ENCODE results near the gene ADD2.
"Not testable (repeated sequence)": the region's sequence is repeated elsewhere in the genome, so short reads cannot be mapped to it uniquely, and the experiment has no call there.

Gene ADD2

DNA sequence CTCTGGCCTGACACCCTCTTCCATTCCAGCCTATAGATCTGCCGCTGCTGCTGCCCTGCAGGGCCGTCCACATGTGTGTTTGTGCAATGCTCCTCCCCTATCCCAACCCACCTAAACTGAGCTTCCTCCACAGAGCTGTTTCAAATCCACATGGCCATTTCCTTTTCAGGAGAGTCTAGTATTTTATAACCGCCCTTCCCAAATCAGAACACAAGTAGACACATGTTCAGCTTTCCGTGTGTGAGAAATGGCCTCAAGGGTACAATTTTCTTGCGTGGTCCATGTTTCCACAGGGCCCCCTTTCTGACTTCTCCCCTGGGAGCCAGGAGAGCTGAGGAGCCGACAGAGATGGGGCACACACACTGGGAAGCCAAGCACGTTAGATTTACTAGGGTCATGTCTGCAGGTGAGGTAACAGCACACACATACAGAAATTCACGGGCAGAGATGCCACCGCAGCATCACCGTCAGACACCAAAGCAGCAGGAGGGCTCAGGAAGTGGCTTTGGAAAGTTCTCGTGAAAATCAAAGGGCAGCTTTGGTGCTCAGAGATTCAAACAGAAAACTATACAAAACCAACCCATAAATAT is 111.5 kb downstream of the ADD2 start:
- Histone ChIP-seq H3K36me3 (ENCODE audit: control insufficient read depth, low read depth, low read length) (peaks cover under 1% of the 10 kb centered on the region), H3K9me3 (ENCODE audit: control insufficient read depth, low read depth, low read length) (no peaks in the 10 kb centered on the region), H3K4me1 (ENCODE audit: control insufficient read depth, low read depth, low read length) (peaks cover 11% of the 10 kb centered on the region), H3K4me3 (ENCODE audit: low read length) (no peak overlapping the region), H3K27me3 (ENCODE audit: control insufficient read depth, insufficient read depth, low read length) (peaks cover 24% of the 10 kb centered on the region), H3K27ac (ENCODE audit: low read length) (no peak overlapping the region), H3K9ac (ENCODE audit: low read length) (no peak overlapping the region)

GRCh38 chr2:70655786-70656185 is 112.2 kb downstream of the ADD2 start:
- Histone ChIP-seq H3K27ac (ENCODE audit: low read length) (no peak overlapping the region), H3K36me3 (ENCODE audit: control insufficient read depth, low read depth, low read length) (no peaks in the 10 kb centered on the region), H3K9ac (ENCODE audit: low read length) (no peak overlapping the region), H3K4me3 (ENCODE audit: low read length) (no peak overlapping the region), H3K27me3 (ENCODE audit: control insufficient read depth, insufficient read depth, low read length) (peaks cover 29% of the 10 kb centered on the region), H3K4me1 (ENCODE audit: control insufficient read depth, low read depth, low read length) (peaks cover 11% of the 10 kb centered on the region), H3K9me3 (ENCODE audit: control insufficient read depth, low read depth, low read length) (no peaks in the 10 kb centered on the region)

GRCh38 chr2:70655211-70655610 is 112.8 kb downstream of the ADD2 start:
- peaks cover 11% of the 10 kb centered on the region for H3K4me1 ChIP-seq (ENCODE audit: control insufficient read depth, low read depth, low read length)
- not testable (repeated sequence) for H3K4me3 ChIP-seq (ENCODE audit: low read length); H3K9ac ChIP-seq (ENCODE audit: low read length); H3K27ac ChIP-seq (ENCODE audit: low read length); H3K9me3 ChIP-seq (ENCODE audit: control insufficient read depth, low read depth, low read length); H3K36me3 ChIP-seq (ENCODE audit: control insufficient read depth, low read depth, low read length)
- peaks cover 29% of the 10 kb centered on the region for H3K27me3 ChIP-seq (ENCODE audit: control insufficient read depth, insufficient read depth, low read length)

GRCh38 chr2:70651727-70652126 is 116.3 kb downstream of the ADD2 start:
- no peaks in the 10 kb centered on the region for H3K36me3 ChIP-seq (ENCODE audit: control insufficient read depth, low read depth, low read length)
- peaks cover 29% of the 10 kb centered on the region for H3K27me3 ChIP-seq (ENCODE audit: control insufficient read depth, insufficient read depth, low read length)
- no peak overlapping the region for H3K27ac ChIP-seq (ENCODE audit: low read length)
- no peak overlapping the region for H3K4me3 ChIP-seq (ENCODE audit: low read length)
- no peaks in the 10 kb centered on the region for H3K4me1 ChIP-seq (ENCODE audit: control insufficient read depth, low read depth, low read length)
- H3K9me3 ChIP-seq (ENCODE audit: control insufficient read depth, low read depth, low read length): no peaks in the 10 kb centered on the region
- no peak overlapping the region for H3K9ac ChIP-seq (ENCODE audit: low read length)

DNA sequence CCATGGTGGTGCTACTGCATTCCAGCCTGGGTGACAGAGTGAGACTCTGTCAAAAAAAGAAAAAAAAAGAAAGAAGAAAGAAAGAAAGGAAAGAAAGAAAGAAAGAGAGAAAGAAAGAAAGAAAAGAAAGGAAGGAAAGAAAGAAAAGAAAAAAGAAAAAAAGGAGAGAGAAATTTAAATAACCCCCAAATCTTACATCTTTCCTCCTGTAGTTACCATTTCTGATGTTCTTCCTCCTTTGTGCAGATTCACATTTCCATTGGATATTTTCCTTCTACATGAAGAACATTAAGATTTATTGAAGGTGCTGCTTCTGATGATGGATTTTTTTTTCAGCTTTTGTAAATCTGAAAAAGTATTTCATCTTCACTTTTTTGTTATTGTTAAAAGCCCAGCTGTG is 117.0 kb downstream of the ADD2 start:
- H3K36me3 ChIP-seq (ENCODE audit: control insufficient read depth, low read depth, low read length): no peaks in the 10 kb centered on the region

GRCh38 chr2:70648961-70649360 is 119.0 kb downstream of the ADD2 start:
- H3K9ac ChIP-seq (ENCODE audit: low read length): no peak overlapping the region
- no peaks in the 10 kb centered on the region for H3K9me3 ChIP-seq (ENCODE audit: control insufficient read depth, low read depth, low read length)
- H3K27me3 ChIP-seq (ENCODE audit: control insufficient read depth, insufficient read depth, low read length): peaks cover 23% of the 10 kb centered on the region
- H3K4me1 ChIP-seq (ENCODE audit: control insufficient read depth, low read depth, low read length): no peaks in the 10 kb centered on the region
- H3K36me3 ChIP-seq (ENCODE audit: control insufficient read depth, low read depth, low read length): no peaks in the 10 kb centered on the region
- no peak overlapping the region for H3K27ac ChIP-seq (ENCODE audit: low read length)
- no peak overlapping the region for H3K4me3 ChIP-seq (ENCODE audit: low read length)

More for the DNA sequence above, 117.0 kb downstream of the ADD2 start:
- Histone ChIP-seq H3K4me1 (ENCODE audit: control insufficient read depth, low read depth, low read length) (no peaks in the 10 kb centered on the region), H3K27me3 (ENCODE audit: control insufficient read depth, insufficient read depth, low read length) (peaks cover 29% of the 10 kb centered on the region), H3K9ac (ENCODE audit: low read length) (no peak overlapping the region), H3K4me3 (ENCODE audit: low read length) (no peak overlapping the region), H3K27ac (ENCODE audit: low read length) (no peak overlapping the region), H3K9me3 (ENCODE audit: control insufficient read depth, low read depth, low read length) (no peaks in the 10 kb centered on the region)

DNA sequence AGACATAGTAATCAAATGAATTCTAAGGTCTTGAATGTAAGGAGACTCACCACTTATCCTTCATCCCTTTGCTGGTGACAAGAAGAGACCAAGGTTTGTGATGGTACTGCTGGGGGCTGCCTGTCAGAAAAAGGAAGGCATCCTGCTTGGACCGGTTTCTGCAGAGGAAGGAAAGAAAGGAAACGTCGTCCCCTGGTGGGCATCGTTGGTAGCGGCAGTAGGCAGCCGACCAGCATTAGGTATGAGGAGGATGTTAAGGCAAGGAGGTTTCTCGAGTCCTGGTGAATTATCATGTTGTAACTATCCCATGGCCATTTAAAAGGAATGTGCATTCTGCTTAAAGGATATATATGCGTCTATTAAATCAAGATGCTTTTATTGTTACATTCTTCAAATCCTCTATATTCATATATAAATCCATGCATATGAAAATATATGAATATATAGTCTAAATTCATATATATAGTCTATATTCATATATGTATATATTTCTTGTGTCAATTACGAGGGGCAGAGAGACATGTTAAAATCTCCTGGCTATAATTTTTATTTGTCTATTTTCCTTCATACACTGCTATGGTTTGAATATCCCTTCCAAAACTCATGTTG is 120.0 kb downstream of the ADD2 start:
- H3K27ac ChIP-seq (ENCODE audit: low read length): no peak overlapping the region
- H3K4me3 ChIP-seq (ENCODE audit: low read length): no peak overlapping the region
- H3K4me1 ChIP-seq (ENCODE audit: control insufficient read depth, low read depth, low read length): no peaks in the 10 kb centered on the region
- H3K9me3 ChIP-seq (ENCODE audit: control insufficient read depth, low read depth, low read length): no peaks in the 10 kb centered on the region
- H3K36me3 ChIP-seq (ENCODE audit: control insufficient read depth, low read depth, low read length): no peaks in the 10 kb centered on the region
- no peak overlapping the region for H3K9ac ChIP-seq (ENCODE audit: low read length)
- H3K27me3 ChIP-seq (ENCODE audit: control insufficient read depth, insufficient read depth, low read length): peaks cover 17% of the 10 kb centered on the region

GRCh38 chr2:70646420-70646818 is 121.6 kb downstream of the ADD2 start:
- H3K27ac ChIP-seq (ENCODE audit: low read length): no peak overlapping the region
- no peaks in the 10 kb centered on the region for H3K9me3 ChIP-seq (ENCODE audit: control insufficient read depth, low read depth, low read length)
- peaks cover 4% of the 10 kb centered on the region for H3K27me3 ChIP-seq (ENCODE audit: control insufficient read depth, insufficient read depth, low read length)
- H3K9ac ChIP-seq (ENCODE audit: low read length): no peak overlapping the region
- H3K4me1 ChIP-seq (ENCODE audit: control insufficient read depth, low read depth, low read length): no peaks in the 10 kb centered on the region
- no peak overlapping the region for H3K4me3 ChIP-seq (ENCODE audit: low read length)
- no peaks in the 10 kb centered on the region for H3K36me3 ChIP-seq (ENCODE audit: control insufficient read depth, low read depth, low read length)

- Histone ChIP-seq H3K27me3 (ENCODE audit: control insufficient read depth, insufficient read depth, low read length) (no peaks in the 10 kb centered on the region), H3K4me3 (ENCODE audit: low read length) (no peak overlapping the region), H3K27ac (ENCODE audit: low read length) (no peak overlapping the region), H3K9me3 (ENCODE audit: control insufficient read depth, low read depth, low read length) (no peaks in the 10 kb centered on the region), H3K4me1 (ENCODE audit: control insufficient read depth, low read depth, low read length) (no peaks in the 10 kb centered on the region), H3K36me3 (ENCODE audit: control insufficient read depth, low read depth, low read length) (no peaks in the 10 kb centered on the region), H3K9ac (ENCODE audit: low read length) (no peak overlapping the region)
Measured at GRCh38 chr2:70645733-70646419, 122.1 kb downstream of the ADD2 start.

DNA sequence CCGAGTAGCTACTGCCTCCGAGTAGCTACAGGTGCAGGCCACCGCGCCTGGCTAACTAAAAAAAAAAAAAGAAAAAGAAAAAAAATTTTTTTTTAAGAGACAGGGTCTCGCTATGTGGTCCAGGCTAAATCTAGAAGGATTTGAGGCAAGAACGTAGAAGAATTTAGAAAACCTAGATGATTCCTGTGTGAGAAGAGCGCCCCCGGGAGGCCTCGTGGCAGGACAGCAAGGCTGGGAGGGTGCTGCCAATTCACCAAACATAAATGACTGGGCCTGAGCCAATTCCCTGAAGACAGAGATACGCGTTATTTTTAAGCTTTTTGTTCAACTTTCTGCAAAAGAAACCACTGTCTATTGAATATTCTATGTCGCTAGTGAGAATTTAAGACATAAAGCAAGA is 124.3 kb downstream of the ADD2 start:
- no peaks in the 10 kb centered on the region for H3K9me3 ChIP-seq (ENCODE audit: control insufficient read depth, low read depth, low read length)
- no peak overlapping the region for H3K9ac ChIP-seq (ENCODE audit: low read length)
- no peak overlapping the region for H3K4me3 ChIP-seq (ENCODE audit: low read length)
- no peaks in the 10 kb centered on the region for H3K27me3 ChIP-seq (ENCODE audit: control insufficient read depth, insufficient read depth, low read length)
- H3K4me1 ChIP-seq (ENCODE audit: control insufficient read depth, low read depth, low read length): no peaks in the 10 kb centered on the region
- no peak overlapping the region for H3K27ac ChIP-seq (ENCODE audit: low read length)
- no peaks in the 10 kb centered on the region for H3K36me3 ChIP-seq (ENCODE audit: control insufficient read depth, low read depth, low read length)

GRCh38 chr2:70641263-70641784 is 126.7 kb downstream of the ADD2 start:
- H3K27ac ChIP-seq (ENCODE audit: low read length): no peak overlapping the region
- no peaks in the 10 kb centered on the region for H3K27me3 ChIP-seq (ENCODE audit: control insufficient read depth, insufficient read depth, low read length)
- no peaks in the 10 kb centered on the region for H3K9me3 ChIP-seq (ENCODE audit: control insufficient read depth, low read depth, low read length)
- H3K36me3 ChIP-seq (ENCODE audit: control insufficient read depth, low read depth, low read length): no peaks in the 10 kb centered on the region
- H3K9ac ChIP-seq (ENCODE audit: low read length): no peak overlapping the region
- no peak overlapping the region for H3K4me3 ChIP-seq (ENCODE audit: low read length)
- no peaks in the 10 kb centered on the region for H3K4me1 ChIP-seq (ENCODE audit: control insufficient read depth, low read depth, low read length)
